Measurements from ENCODE around the gene PPP4R4.
A peak's percentile ranks its signal among the peaks of the same experiment; 100 is the strongest.

Gene PPP4R4

DNA sequence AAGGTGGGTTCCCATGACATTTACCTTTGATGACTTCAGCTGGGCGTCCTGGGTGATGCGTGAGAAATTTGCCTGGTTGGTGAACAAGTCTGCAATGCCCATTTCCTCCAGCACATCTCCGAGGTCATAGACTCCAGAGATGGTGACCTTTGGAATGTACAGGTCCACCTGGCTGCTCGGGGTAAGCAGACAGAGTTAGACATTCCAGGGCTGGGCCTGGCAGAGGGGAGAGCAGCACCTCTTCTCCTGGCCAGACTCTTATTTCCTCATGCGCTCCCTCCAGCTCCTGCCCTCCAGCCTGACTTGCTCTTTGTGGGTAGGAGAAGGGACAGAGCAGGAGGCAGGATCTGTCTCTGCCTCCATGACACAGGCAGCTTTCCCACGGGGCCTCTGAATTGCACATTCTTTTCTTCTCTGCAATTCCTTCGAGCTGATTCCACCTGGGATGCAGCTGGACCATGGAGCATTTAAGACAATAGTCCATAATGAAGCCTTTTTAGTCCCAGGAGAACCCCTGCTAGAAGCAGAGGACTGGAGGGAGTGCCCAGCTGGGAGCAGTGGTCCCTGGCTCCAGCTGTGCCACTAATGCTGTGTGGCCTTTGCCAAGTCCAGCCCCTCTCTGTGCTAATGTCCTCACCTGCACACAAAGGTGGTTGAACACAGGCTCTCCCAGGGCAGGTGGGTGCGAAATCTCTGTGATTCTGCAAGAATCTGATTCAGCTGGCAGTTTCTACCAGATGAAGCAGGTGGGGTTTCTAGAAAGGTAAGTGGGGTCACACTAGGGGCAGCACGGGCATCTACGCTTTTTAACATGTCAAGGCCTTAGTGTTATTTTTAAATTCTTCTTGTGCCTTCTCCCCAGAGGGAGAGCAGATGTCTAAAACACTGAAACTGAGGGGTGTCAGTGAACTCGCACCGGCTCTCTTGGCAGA lies 132.2 kb downstream of the PPP4R4 start:
- no peak for DNase-seq (ENCODE audit: low read depth)

DNA sequence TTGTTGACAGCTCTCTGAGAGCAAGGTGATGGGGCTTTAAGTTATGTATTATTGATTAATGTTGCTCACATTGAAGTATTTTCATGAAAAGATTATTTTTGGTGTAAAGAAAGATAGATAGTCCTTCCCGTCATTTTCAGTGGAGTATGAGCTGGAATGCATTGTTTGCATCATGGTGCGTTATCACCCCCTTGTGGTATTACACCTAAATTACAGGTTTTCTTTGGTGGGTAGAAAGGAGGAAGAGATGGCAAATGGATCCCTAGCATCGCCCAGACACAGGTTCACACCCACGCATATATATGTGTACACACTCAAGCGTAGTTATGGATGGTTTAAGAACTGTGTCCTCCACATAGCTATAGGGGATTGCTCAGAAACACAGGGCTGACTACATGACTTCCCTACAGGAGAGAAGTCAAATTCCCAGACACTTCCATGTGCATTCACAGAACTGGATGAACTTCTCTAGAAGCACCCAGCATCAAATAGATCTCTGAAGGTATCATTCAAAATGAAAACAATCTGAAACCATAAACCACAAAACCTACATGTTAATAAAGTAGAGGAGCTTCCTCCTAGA lies 133.4 kb downstream of the PPP4R4 start:
- DNase-seq (ENCODE audit: low read depth), result no peak

GRCh38 chr14:94309721-94310120 lies 135.6 kb downstream of the PPP4R4 start:
- no peak for DNase-seq (ENCODE audit: low read depth)

- no peak for DNase-seq (ENCODE audit: low read depth)
These were observed 136.1 kb downstream of the PPP4R4 start for GRCh38 chr14:94310248-94310647.

- DNase-seq (ENCODE audit: low read depth), result no peak
These were observed 138.5 kb downstream of the PPP4R4 start for GRCh38 chr14:94312481-94313246.

- DNase-seq (ENCODE audit: low read depth), result peak; percentile 8
These were observed 140.0 kb downstream of the PPP4R4 start for GRCh38 chr14:94313991-94314655.

DNA sequence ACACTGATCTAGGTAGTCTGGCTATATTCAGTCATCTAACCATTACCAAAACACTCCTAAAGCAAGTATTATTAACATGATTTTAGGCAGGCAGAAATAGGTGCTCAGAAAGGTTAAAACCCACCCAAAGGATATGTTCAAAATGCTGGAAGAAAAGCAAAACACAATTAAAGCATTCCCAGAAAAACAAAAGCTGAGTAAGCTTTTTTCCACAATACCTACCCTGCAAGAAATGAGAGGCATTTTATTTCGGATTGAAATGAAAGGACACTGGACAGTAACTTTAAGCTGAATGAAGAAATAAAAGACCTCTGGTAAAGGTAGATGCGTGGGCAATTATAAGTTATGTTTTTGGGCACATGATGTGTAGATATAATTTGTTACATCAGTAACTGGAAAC lies 140.8 kb downstream of the PPP4R4 start:
- DNase-seq (ENCODE audit: low read depth), result no peak

DNA sequence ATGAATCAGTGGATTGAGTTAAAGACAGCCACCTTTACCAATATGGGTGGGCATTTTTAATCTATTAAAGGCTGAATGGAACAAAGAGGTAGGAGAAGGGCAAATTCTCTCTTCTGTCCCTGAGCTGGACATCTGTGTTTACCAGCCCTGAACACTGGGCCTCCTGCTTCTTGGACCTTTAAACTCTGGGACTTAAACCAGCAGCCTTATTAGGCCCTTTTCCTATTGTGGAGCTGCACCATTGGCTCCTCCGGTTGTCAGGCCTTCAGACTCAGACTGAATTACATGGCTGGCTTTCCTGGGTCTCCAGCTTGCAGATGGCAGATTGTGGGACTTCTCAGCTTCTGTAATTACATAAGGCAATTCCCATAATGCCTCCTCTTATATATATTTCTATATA lies 142.6 kb downstream of the PPP4R4 start:
- no peak for DNase-seq (ENCODE audit: low read depth)

DNA sequence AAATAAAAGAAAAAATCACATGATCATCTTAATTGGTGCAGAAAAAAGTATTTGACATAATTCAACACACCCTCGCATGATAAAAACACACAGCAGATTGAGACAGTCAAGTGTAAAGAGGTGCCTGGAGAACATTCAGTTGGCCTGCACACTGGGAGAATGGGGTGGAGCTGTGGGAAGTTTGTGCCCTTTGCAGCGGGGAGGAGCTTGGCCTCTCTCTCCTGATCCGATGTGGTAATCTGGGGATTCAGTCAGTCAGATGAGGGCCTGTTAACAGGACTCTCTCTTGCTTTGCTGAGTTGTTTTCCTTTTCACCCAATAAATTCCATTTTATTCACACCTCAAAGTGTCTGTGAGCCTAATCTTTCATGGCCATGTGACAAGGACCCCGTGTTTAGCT lies 143.1 kb downstream of the PPP4R4 start:
- DNase-seq (ENCODE audit: low read depth), result no peak

DNA sequence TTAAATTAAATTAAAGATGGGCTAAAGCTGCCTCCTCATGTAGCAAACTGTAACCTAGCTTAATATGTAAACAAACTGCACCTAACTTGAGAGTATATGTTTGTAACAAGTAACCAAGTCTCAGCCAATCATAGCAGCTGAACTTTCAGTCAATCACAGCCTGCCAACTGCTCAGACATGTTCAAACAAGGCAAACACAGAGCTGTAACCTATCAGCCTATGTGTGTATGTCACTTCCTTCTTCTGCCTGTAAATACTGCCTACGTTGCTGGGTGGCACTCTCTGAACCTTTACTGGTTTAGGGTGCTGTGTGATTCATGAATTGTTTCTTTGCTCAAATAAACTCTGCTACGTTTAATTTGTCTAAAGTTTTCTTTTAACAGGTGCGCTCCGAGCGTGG lies 146.1 kb downstream of the PPP4R4 start:
- no peak for DNase-seq (ENCODE audit: low read depth)

DNA sequence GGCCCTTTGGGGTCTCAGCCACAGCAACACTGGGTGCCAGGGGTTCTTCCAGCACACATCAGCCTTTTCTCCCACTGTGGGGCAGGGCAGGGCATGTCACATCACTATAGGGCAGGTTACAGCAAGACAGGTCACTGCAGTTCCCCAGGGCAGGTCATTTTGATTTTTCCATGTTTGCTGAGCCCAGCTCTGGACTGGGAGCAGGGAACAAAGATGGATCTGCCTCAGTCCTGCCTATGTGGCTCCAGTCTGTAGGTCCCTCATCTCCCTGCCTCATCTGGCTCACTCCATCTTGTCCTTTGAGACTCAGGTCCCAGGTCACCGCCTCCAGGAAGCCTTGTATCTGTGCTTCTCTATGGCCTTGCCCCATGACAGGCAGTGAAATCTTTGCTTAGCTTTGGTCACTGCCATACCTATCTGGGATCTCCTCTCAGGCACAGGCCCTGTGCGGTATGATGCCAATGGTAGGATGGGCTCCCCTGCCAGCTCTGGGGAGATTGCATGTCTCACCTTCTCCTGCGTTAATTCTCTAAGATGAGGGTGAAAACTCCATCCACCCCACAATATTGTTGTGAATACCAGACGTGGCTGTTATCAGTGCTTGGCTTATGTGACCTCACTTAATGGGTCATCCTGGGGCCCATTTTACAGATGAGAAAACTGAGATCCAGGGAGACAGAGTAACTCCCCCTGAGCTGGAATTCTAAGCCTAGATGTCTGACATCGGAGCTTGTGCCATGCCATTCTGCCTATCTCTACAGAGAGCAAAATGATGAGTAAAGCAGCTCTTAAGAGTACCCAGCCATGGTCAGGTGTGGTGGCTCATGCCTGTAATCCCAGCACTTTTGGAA lies 147.5 kb downstream of the PPP4R4 start:
- DNase-seq (ENCODE audit: low read depth), result no peak

GRCh38 chr14:94322648-94323570 lies 148.8 kb downstream of the PPP4R4 start, which contains the start of gene SERPINA6:
Gene SERPINA6 (minus strand): TSS chr14:94323336. CDS start chr14:94314648, 8,688 bp downstream.
- no peak for DNase-seq (ENCODE audit: low read depth)

DNA sequence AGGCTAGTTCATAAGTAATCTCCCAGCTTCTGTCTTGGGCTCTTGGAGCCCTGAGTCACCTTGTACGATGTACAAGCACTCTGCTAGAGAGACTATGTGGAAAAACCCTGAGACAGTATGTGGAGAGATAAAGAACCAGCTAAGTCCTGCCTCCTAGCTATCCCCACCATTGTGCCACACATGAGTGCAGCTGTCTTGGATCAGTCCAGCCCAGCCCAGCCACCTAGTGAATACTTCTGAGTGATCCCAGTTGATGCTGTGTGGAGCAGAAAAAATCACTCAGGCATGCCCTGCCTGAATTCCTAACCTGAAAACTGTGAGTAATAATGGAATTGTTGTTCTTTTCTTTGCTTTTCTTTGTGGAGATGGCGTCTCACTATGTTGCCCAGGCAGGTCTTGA lies 154.1 kb downstream of the PPP4R4 start:
- DNase-seq (ENCODE audit: low read depth), result no peak

Measured in GM04503 (cell line).